HG03196 (cell line): Measurements from ENCODE around the gene KSR2.

Source experiments
- ATAC-seq: cut with Tn5 transposase; IDR thresholded peaks from one replicate; pipeline ENCODE4 v1.9.1; 2021; ENCODE audit not compliant: unreplicated experiment

Gene KSR2

DNA sequence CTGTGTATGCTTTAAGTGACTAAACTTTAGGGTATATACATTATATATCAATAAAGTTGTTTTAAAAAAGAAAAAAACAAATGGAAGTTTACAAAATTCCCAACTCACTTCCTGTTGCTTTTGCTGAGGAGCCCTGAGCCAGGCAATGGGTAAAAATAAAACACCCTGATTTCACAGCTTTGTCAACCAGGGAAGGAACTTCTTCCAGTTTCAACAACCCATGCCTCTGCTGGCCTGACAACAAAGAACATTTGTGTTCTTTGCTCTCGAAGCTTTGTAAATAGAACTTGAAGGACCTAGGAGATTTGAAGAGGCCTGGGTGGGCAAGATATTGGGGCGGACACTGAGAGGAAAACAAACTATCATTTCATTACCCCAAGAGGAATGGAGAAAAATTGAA, 466.2 kb downstream of the KSR2 start:
- no peak for ATAC-seq

DNA sequence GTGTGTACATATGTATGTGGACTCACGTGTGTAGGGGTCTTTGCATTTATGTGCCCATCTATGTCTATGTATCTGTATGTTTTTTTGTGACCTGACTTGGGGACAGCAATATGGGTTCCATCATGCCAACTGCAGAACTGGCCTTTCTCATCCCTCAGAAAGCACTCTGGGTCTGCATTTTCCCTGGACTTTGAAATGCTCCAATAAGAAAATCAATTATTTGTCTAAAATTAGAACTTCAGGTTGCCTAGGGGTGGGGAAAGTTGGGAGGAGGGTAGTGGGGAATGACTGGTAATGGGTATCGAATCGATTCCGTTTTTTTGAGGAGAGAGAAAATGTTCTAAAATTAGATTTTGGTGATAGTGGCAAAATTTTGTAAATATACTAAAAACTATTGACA, 466.6 kb downstream of the KSR2 start:
- no peak for ATAC-seq

DNA sequence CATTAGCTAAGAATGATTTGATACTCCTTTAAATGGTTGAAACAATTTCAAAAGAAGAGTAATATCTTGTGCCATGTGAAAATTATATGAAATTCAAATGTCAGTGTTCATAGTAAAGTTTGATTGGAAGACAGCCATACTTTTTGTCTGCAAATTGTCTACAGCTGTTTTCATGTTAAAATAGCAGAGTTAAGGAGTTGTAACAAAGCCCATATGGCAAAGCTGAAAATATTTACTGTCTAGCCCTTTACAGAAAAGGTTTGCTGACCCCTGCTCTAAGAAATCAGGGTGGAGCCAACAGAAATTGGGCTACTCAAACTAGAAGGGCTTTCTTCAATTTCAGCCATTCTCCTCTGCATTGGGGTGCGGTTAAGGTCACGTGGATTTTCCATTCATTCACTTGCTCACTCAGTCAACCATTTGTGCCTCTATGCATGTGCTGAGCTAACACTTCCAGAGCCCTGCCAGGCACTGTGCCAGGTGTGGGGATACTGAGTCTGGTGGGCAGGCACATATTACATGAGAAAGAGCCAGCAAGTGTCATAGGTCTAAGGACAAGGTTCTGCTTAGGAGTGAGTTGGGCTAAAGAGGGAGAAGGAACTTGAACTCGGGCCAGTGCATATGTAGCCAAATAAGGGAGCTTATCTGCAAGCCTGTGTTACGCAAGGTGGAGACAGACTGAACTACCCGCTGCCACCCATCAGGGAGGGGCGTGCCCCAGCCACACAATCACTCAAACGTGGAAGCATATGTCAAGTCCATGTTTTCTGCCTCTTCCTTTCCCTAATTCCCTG, 467.5 kb downstream of the KSR2 start:
- ATAC-seq: no peak

DNA sequence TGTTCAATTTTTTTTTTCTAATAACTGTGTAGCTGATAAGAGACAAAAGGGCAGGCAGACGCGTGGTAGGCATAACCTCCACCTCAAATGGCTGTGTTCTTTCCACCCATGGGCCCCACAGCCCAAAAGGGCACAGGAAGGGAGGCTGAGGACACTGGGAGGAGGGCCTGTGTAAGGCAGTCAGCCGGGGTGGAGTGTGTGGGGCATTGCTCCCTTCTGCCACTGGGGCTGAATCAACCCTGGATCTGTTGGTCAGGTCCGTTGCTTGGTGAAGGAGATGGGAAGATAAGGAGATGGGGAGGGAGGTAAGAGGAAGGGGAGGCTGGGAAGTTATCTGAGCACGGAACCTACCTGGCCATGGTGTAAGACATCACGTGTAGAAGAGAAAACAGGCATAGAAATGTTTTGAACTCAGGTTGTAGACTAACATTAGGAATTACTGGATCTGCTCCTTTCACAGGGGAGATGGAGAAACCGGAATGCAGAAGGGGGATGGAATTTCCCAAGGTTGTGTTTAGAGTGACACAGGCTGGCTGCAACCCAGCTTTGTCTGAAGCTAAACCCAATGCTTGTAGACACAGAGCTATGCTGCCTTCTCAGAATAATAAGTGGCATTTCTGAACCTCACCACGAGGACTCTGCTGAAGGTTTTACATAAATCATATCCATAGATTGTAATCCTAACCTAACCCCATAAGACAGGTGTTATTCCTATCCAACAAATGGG, 468.9 kb downstream of the KSR2 start:
- ATAC-seq: no peak

DNA sequence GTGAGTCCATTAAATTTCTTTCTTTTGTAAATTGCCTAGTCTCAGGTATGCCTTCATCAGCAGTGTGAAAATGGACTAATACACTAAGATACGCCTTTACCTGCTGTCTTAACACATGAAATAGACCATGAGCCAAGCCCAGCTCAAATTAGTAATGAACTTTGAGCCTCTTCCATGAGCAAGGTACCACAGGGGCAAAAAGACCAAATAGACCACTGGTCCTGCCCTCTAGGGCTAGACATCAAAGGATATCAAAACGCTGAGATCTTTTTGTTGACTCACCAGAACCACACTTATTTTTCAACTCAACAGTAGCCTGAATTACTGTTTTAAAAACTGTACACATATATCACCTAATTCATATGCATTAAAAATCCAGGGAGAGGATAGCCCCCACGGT, 469.9 kb downstream of the KSR2 start:
- ATAC-seq: no peak

DNA sequence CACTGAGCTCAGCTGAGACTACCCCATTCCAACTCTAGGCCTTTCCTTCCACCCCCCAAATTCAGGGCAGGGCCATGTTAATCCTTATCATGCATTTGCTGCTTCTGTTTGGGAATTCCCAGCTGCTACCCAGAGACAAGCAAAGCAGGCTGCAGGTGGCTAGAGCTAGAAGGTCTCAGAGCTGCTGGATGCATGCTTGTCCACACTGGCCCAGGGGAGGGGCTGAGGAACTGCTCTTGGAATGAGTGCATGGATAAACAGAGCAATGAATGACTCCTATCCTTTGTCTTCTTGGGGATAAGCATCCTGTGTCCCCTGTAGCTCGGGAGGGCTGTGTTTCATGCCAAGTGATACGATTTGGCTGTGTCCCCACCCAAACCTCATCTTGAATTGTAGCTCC, 470.5 kb downstream of the KSR2 start:
- ATAC-seq: no peak

DNA sequence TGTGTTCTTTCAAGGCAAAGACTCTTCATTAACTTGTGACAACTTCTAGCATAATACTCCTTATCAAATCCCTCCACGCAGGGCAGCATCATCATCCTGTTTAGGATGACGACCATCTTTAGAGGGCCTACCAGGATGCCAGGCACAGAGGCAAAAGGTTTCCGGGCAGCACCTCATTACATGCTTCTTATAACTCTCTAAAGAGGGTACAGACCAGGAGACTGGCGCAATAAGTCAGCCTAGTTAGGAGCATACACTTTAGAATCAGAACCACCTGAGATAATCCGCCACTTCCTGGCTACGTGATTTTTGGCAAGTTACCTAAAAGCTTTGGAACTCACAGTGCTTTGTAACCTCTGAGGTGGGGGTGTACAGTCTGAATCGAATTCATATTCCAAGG, 471.4 kb downstream of the KSR2 start:
- ATAC-seq: no peak

DNA sequence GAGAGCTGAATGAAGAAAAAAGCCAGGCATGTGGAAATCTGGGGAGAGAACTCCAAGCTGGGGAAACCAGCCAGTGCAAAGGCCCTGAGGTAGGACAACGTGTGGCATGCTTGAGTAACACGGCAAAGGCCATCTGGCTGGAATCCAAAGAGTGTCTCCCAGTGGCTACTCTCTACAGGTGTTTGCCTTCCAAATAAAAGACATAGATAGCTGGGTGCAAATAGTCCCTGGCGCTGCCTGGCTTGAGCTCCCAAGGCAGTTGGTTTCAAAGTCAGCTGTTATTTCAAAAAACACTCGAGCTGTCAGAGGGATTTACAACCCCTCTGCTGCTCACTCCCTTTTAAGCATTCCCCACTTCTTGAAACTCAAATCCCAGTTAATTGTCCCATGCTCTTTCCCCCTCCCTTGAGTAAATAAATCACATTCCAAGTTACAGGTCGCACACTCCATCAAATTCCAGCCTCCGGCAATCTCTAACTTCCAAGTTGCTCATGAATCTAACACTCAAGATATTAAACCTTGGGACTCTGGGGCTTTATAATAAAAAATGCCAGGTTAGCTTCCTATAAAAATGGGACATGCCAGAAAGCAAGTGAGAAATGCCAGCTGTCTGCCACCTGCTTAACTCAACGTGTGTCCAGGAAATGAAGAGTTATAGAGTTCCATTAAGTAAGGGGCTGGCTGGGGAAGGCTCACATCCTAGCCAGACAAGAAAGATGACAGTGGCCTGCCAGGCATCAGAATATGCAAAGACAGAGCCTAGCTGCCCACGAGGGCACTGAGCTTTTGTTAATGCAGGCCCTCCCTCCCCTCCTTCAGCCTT, 473.7 kb downstream of the KSR2 start:
- ATAC-seq: no peak

DNA sequence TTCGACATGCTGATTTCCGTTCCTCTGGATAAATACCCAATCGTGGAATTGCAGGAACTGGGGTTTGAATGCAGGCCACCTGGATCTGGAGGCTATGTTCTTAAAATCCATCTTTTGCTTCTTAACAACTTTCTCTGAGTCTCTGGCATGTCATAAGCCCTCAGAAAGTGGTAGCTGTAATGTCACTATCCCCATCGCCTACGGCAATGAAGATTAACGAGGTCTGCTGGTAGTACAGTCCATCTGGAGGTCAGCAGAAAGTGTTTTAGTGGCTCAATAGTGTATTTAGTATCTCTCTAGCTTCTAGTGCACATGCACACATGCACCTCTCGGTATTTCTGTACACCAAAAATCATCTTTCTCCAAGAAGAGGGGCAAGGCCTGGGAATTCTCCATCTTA, 477.1 kb downstream of the KSR2 start:
- ATAC-seq: no peak

DNA sequence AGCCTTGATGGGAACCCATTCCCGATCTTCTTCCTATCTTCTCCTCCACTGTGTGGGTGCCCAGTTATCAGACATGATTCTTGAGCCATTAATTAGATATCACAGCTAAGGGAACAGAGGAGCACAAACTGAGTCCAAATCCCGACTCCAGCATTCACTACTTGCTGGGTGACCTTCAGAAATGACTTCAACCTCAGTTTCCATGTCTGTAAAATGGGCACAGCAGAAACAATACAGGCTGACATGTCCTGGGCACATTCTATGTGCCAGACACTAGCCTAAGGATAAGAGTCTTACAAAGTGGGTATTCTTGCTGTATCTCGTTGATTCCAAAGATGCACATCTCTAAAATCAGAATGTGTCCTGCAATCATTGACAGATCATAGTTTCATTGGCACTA, 478.7 kb downstream of the KSR2 start:
- no peak for ATAC-seq

DNA sequence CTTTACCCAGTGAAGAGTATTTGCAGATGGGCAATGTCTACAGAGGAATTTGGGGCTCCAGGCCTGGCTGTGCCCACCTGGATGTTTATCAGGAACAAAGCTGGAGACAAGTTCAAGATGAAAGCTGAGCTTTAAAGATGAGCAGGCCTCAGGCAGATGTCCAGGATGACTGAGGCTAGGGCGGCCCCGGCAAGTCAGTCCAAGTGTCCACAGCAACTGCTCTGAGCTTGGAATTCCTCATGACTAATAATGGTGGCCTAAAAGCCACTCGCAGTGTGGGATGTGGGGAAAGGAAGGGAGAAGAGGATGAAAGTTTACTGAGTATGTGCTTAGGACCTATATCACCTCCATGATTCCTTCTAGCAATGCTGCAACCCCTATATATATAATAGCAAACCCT, 479.1 kb downstream of the KSR2 start:
- ATAC-seq: no peak

DNA sequence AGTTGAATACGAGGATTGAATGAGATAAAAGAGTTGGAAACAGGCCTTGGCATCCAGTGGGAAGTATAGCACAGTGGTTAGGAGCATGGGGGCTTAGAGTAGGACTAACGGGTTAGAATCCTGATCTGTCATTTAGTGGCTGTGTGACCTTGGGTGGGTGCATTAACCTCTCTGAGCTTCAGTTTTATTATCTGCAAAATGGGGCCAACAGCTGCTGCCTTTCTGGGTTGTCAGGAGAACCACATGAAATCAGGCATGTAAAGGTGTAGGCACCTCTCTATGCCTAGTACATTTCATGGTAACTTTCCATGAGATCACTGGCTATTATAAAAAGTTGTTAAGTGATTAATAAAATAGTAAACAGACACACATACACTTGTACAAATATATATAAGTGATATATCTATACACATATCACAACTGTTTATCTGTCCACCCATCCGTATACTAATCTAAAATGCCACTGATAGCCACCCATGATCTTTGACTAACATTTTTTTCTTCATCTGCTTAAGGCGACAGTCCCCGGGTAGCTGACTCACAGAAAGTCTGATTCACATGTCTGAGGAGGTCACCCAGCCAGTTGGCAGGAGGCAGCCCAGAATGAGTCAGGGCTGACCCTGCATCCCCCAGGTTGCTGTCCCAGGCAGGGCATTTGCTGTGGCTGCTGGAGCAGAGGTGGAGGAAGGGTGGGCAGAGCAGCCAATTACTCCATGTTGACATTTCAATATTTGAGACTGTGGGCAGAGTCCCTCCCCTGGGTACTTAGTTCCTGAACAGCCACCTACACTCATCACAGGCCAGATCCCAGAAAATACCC, 481.7 kb downstream of the KSR2 start:
- ATAC-seq: no peak

DNA sequence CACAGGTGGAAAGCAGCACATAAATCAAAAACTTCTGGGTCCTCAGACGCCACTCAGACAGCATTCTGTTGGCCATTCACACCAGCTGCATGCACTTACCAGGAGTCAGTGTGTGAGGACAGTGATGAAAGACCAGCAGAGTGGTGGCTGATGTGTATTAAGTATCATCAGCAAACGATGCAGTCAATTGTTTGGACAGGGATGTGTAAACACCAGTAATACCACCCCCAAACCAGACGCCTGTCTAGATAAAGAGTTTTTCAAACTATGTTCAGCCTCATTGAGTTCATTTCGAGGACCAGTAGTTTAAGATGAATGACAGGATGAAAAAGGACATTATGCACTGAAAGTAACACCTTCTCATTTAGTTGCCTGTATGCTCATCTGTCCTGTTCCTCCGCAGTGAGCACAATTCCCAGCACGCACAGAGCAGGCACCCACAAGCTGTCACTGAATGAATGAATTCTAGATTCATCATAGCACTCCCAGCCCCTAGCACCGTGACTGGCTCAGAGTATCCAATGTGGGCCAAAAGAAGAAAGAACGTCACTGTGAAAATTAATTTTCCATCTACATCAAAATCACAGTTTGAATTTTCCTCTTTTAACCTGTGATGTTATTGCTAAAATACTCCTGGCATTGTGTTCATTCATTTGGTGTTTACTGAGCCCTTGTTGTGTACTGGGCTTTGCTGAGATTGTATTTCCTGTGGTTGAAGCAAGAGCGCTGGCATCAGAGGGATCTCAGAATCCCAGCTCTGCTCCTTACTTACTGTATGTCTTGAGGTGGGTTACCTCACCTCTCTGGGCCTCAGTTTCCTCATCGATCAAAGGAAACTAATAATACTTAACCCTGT, 482.6 kb downstream of the KSR2 start:
- no peak for ATAC-seq

DNA sequence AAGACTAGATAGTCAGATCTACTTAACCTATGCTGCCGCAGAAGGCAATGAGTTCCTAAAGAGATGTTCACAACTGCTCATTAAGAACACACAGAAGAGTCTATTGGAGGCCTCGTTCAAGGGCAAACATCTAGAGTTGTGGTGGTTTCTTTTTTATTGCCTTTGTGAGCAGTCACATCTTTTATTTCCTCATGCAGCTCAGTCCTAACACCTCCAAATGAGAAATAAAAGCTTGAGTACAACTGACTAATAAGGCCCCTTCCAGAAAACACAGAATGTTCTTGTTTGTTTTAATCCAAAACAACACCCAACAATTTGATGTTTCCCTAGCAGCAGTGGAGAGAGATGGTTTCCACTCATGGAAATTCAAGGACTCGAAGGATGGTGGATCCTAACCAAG, 483.9 kb downstream of the KSR2 start:
- ATAC-seq: no peak

DNA sequence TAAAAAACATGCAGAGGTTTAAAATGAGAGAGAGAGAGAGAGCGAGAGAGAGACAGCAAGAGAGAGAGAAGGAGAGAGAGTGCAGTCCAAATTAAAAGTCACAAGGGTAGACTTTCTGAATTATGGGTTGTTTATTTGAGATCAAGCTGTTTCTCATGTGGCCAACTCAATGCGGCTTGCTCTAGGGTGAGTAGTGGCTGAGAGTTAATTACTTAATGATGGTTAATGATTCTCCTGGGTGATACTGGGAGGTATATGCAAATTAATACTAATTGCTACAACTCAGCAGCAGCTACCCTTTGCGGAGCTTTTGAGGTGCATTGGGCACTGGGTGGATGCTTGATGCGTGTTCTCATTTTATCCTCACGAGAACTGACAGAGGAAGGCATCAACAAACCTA, 485.3 kb downstream of the KSR2 start:
- no peak for ATAC-seq

DNA sequence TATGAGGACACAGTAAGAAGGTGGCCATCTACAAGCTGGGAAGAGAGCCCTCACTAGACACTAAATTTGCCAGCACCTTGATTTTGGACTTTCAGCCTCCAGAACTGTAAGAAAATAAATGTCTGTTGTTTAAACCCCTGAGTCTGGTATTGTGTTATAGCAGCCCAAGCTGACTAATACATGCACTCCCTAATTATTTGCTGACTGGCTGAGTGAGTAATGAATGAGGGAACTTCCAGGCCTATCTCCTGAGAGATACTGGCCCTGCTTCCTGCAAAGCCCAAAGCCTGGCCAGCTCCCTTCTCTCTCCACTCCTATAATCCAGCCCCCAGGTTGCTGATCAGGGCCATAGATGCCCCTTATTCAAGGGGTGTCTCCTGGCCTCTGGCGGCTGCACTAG, 487.3 kb downstream of the KSR2 start:
- no peak for ATAC-seq

DNA sequence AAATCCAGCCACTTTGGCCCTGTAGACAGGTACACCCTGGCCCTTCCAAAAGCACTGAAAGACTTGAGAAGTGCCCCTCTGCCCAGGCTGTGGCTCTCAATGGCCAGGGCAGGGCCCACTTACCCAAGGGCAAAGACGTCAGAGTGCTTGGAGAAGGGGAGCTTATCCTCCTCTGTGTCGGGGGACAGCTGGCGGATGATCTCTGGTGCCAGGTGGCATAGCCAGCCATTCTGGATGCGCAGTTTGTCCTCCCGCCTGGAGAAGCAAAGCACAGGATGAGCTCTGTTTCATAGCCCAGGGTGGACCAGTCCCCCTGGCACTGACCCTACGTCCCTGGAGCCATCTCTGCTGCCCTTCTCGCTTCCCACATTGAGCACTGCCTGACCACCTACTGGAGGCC, 492.4 kb downstream of the KSR2 start:
- ATAC-seq: no peak

DNA sequence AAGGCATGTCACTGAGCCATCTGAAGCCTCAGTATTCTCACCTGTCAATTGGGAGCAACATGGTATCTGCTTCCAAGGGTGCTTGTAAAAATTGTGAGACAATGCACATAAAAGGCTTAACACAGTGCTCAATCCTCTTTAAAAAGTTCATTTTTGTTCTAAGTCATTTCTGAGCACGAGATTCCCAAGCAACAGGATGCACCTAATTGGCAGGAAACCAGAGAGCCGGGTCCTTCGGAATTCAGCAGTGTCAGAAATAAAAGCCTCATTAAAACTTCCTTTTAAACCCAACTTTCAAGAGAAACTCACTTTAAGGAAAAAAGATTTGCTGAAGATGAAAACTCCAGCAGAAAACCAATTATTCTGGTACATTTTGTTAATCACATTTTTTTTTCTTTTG, 494.9 kb downstream of the KSR2 start:
- no peak for ATAC-seq

DNA sequence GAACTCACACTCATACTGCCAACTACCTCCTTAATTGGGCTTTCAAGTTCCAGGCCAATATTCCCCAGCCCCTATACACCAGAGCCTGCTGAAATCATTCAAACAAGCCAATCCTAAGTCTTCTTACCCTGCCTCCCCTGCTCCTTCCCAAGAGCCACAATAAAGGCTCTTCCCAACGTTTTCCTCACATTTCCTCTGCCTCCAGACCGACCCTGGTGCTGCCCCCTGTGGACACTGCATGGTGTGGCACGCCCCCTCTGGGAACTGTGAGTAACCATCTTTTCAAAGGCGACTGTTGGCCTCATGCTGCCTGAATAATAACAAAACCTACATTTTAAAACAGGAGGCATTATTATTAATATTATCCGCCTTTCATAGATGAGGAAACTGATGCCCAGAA, 495.8 kb downstream of the KSR2 start:
- no peak for ATAC-seq

DNA sequence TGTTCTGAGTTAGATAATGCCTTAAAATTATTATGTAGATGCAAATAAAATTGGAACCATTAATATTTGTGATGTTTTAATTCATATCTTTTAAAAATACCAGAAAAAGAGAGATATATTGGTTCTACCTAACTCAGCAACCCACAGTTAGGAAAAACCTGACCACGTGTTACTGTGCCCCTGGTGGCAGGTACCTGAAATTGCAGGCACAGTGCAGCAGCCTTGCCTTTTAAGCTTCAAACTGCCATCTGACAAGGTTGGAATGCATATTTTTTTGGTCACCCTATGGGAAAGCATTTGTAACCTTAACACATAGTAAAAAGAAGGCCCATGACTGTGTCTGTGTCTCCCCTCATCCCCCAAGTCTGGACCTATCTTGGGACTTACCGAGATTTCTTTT, 498.0 kb downstream of the KSR2 start:
- ATAC-seq: no peak
